HG02678 (cell line): ENCODE measurements around the gene SNTB2.
"Not testable (repeated sequence)": the region's sequence is repeated elsewhere in the genome, so short reads cannot be mapped to it uniquely, and the experiment has no call there.

Source experiments
- ATAC-seq: cut with Tn5 transposase; IDR thresholded peaks from one replicate; pipeline ENCODE4 v1.9.1; 2021; ENCODE audit warnings: mild to moderate bottlenecking, moderate library complexity; ENCODE audit not compliant: unreplicated experiment

The SNTB2 gene

GRCh38 chr16:69277413-69277812 lies 90.4 kb downstream of the SNTB2 start:
- no peak for ATAC-seq

GRCh38 chr16:69283851-69284250 lies 96.9 kb downstream of the SNTB2 start:
- ATAC-seq = no peak

- ATAC-seq = no peak
Measured at GRCh38 chr16:69285240-69285639, 98.3 kb downstream of the SNTB2 start.

GRCh38 chr16:69286941-69287713 lies 100.2 kb downstream of the SNTB2 start:
- ATAC-seq = no peak

GRCh38 chr16:69291657-69292056 lies 104.7 kb downstream of the SNTB2 start:
- ATAC-seq = not testable (repeated sequence)

GRCh38 chr16:69293401-69293800 lies 106.4 kb downstream of the SNTB2 start:
- ATAC-seq = no peak

GRCh38 chr16:69294051-69294450 lies 107.1 kb downstream of the SNTB2 start:
- no peak for ATAC-seq

GRCh38 chr16:69296771-69297170 lies 109.8 kb downstream of the SNTB2 start:
- ATAC-seq = not testable (repeated sequence)

GRCh38 chr16:69298261-69298660 lies 111.3 kb downstream of the SNTB2 start:
- ATAC-seq = no peak

- ATAC-seq = no peak
Measured at GRCh38 chr16:69301187-69301586, 114.2 kb downstream of the SNTB2 start.

- ATAC-seq = no peak
Measured at GRCh38 chr16:69301861-69302260, 114.9 kb downstream of the SNTB2 start.

- ATAC-seq = no peak
Measured at GRCh38 chr16:69302301-69302700, 115.3 kb downstream of the SNTB2 start.

- ATAC-seq = no peak
Measured at GRCh38 chr16:69306031-69306430, 119.1 kb downstream of the SNTB2 start.

- no peak for ATAC-seq
Measured at GRCh38 chr16:69307091-69307490, 120.1 kb downstream of the SNTB2 start.

GRCh38 chr16:69307856-69308255 lies 120.9 kb downstream of the SNTB2 start:
- ATAC-seq = no peak

GRCh38 chr16:69309316-69309715 lies 122.4 kb downstream of the SNTB2 start:
- ATAC-seq = no peak

GRCh38 chr16:69310653-69311532 lies 123.9 kb downstream of the SNTB2 start, which contains the start of gene VPS4A:
Gene VPS4A, plus strand, starts transcription at chr16:69311350. Its CDS starts 162 bp downstream, at chr16:69311512.
- ATAC-seq = peak; percentile 94

GRCh38 chr16:69311533-69312387 lies 124.8 kb downstream of the SNTB2 start:
- peak; percentile 40 for ATAC-seq

- ATAC-seq = no peak
Measured at GRCh38 chr16:69313469-69313868, 126.5 kb downstream of the SNTB2 start.

- no peak for ATAC-seq
Measured at GRCh38 chr16:69314534-69314933, 127.6 kb downstream of the SNTB2 start.
